Measurements from ENCODE around the gene GALNS. TPM values are rescaled to one million over a fixed set of nuclear protein-coding genes. Genes with fewer than 3 reads are reported as not detected.
A peak's percentile ranks its signal among the peaks of the same experiment; 100 is the strongest.

GALNS gene
- polyA plus RNA-seq, 2 of the 4 experiments (the other 2 are of a cell fraction): 7.0 to 31.2 TPM

GRCh38 chr16:88811769-88812512 lies 44.8 kb downstream of the GALNS start, which contains the start of gene APRT (continued):
- no peak for TF ChIP-seq ZFP36 (IDR thresholded peaks at IDR 0.05; ENCODE audit: borderline replicate concordance, partially characterized antibody)
- peak; percentile 33; the same call in 2 of the 3 replicates for TF ChIP-seq CTCF (IDR thresholded peaks at IDR 0.05)
- peak; percentile 67; the same call in 1 of the 2 replicates for TF ChIP-seq FOSB (CRISPR knock-in tag; IDR thresholded peaks at IDR 0.05)
- TF ChIP-seq MYC (IDR thresholded peaks at IDR 0.05; ENCODE audit: borderline replicate concordance, low read length): peak; percentile 97
- TF ChIP-seq RCOR1 (IDR thresholded peaks at IDR 0.05; ENCODE audit: low read depth, low read length): no peak
- TF ChIP-seq E2F6 (IDR thresholded peaks at IDR 0.05; ENCODE audit: borderline replicate concordance, low read depth): 0 out of 2 replicates have a peak, but pooled peaks have one; percentile 0
- peak; percentile 87 for TF ChIP-seq TFCP2L1 (CRISPR knock-in tag; IDR thresholded peaks at IDR 0.05)
- peak; percentile 66; the same call in 1 of the 2 replicates for TF ChIP-seq PBX3 (IDR thresholded peaks at IDR 0.05)
- no peak for TF ChIP-seq NR3C1 (IDR thresholded peaks at IDR 0.05)
- 0 out of 2 replicates have a peak, but pooled peaks have one; percentile 46 for TF ChIP-seq HOXB5 (CRISPR knock-in tag; IDR thresholded peaks at IDR 0.05)
- peak; percentile 31 to 44; a peak in 3 of 5 replicates for TF ChIP-seq RAD21 (conservative IDR thresholded peaks at IDR 0.05 in 1 of 2, IDR thresholded peaks at IDR 0.05 in 1 of 2)
- TF ChIP-seq MAX (IDR thresholded peaks at IDR 0.05): peak; percentile 93
- TF ChIP-seq CBX8 (IDR thresholded peaks at IDR 0.05): no peak
- TF ChIP-seq PHF8 (IDR thresholded peaks at IDR 0.05; ENCODE audit: borderline replicate concordance, low read depth): peak; percentile 26
- TF ChIP-seq MAZ (IDR thresholded peaks at IDR 0.05; ENCODE audit: borderline replicate concordance, low read depth, low read length): no peak
- TF ChIP-seq POLR2A (IDR thresholded peaks at IDR 0.05; ENCODE audit: low read length): peak; percentile 83
- peak; percentile 64 for TF ChIP-seq BCL3 (IDR thresholded peaks at IDR 0.05)

- Histone ChIP-seq H3K4me3 (peak overlapping the region; percentile 83), H3K9me3 (no peaks in the 10 kb centered on the region), H3K4me1 (peaks cover 21% of the 10 kb centered on the region), H3K4me2 (peak overlapping the region; percentile 99), H3K27ac (peak overlapping the region; percentile 98 to 99)
- CTCF ChIA-PET: interaction anchor here (0.9 to 3.8 kb wide), 12 partner anchors 10 to 405 kb away, joined by 3 to 28 read pairs (median 6); partner anchors contain the start of genes CDH15, GALNS and TRAPPC2L
- peak; percentile 56 to 72 for ATAC-seq
- peak; percentile 41 to 87 for DNase-seq (ENCODE audit: low read depth in 1 of 2, low spot score in 1 of 2)
- no peak for FAIRE-seq
- 3% methylated on average over 21 of the region's 65 CpGs for WGBS (ENCODE audit: missing lambda C conversion rate)
- POLR2A ChIA-PET: interaction anchor here (0.8 to 4.8 kb wide), 10 partner anchors 8 to 405 kb away, joined by 3 to 33 read pairs (median 4); partner anchors contain the start of genes ACSF3, CDT1, GALNS and PIEZO1
- TF ChIP-seq FOSL2 (IDR thresholded peaks at IDR 0.05) (no peak), FOSL2 (CRISPR knock-in tag; IDR thresholded peaks at IDR 0.05) (no peak), USF2 (IDR thresholded peaks at IDR 0.05) (peak; percentile 91), HES2 (IDR thresholded peaks at IDR 0.05) (no peak), NFE2L2 (conservative IDR thresholded peaks at IDR 0.05; ENCODE audit: low read length) (no peak), BCL3 (IDR thresholded peaks at IDR 0.05) (no peak; the same call in 1 of the 3 replicates), MAFK (IDR thresholded peaks at IDR 0.05; ENCODE audit: partially characterized antibody) (no peak), HOXA7 (CRISPR knock-in tag; IDR thresholded peaks at IDR 0.05) (no peak), CBX2 (IDR thresholded peaks at IDR 0.05; ENCODE audit: borderline replicate concordance, low read depth) (no peak), BHLHE40 (IDR thresholded peaks at IDR 0.05; ENCODE audit: low read depth, low read length) (no peak), E2F6 (IDR thresholded peaks at IDR 0.05; ENCODE audit: borderline replicate concordance, low read depth) (peak; percentile 95), PHF8 (IDR thresholded peaks at IDR 0.05; ENCODE audit: borderline replicate concordance, low read depth) (peak; percentile 79; the same call in 1 of the 2 replicates), KDM5A (IDR thresholded peaks at IDR 0.05) (no peak), NR3C1 (IDR thresholded peaks at IDR 0.05) (no peak), POLR2A (IDR thresholded peaks at IDR 0.05; ENCODE audit: low read length) (peak; percentile 35)
These were observed 45.6 kb downstream of the GALNS start for GRCh38 chr16:88810912-88811768.
